A172 (cell line): Measurements from ENCODE around the gene ABHD17A. TPM values are rescaled to one million over a fixed set of nuclear protein-coding genes. Genes with fewer than 3 reads are reported as not detected.

ENCODE experiments used
- DNase-seq: peaks from one replicate; pipeline ENCODE4 v3.0.0-alpha.2; 2015; ENCODE audit warnings: low spot score
- total RNA-seq: library from RNA; depleted of rRNA; stranded (reverse); fragments of >200 nt; shearing (Covaris generic); gene quantifications from 2 replicates; pipeline ENCODE4 v1.2.3, GENCODE V29; 2014

The ABHD17A gene
- total RNA-seq, 1 experiment from 2014 or later, result 72.6 TPM

- DNase-seq, result peak; percentile 75
These were observed 31.8 kb downstream of the ABHD17A start for GRCh38 chr19:1853295-1854038.

GRCh38 chr19:1852581-1853128 is 32.6 kb downstream of the ABHD17A start:
- DNase-seq, result no peak

- DNase-seq, result no peak
These were observed 33.4 kb downstream of the ABHD17A start for GRCh38 chr19:1851654-1852580.

GRCh38 chr19:1850809-1851653 is 34.3 kb downstream of the ABHD17A start:
- DNase-seq, result no peak

GRCh38 chr19:1849886-1850398 is 35.4 kb downstream of the ABHD17A start:
- no peak for DNase-seq

- no peak for DNase-seq
These were observed 36.2 kb downstream of the ABHD17A start for GRCh38 chr19:1849132-1849474.

- DNase-seq, result peak; percentile 88
These were observed 36.7 kb downstream of the ABHD17A start, which contains the start of gene REXO1 for GRCh38 chr19:1848399-1849131. TSS of gene REXO1 (minus strand) at chr19:1848483. CDS start at chr19:1848358, 125 bp downstream.

- DNase-seq, result peak; percentile 27
These were observed 37.5 kb downstream of the ABHD17A start for GRCh38 chr19:1847684-1848398.

- DNase-seq, result no peak
These were observed 38.0 kb downstream of the ABHD17A start for GRCh38 chr19:1847348-1847683.

GRCh38 chr19:1846517-1847204 is 38.6 kb downstream of the ABHD17A start:
- DNase-seq, result no peak

GRCh38 chr19:1845642-1846041 is 39.7 kb downstream of the ABHD17A start:
- DNase-seq, result no peak

- no peak for DNase-seq
These were observed 40.2 kb downstream of the ABHD17A start for GRCh38 chr19:1845125-1845515.

- DNase-seq, result no peak
These were observed 40.7 kb downstream of the ABHD17A start for GRCh38 chr19:1844513-1845124.

- no peak for DNase-seq
These were observed 41.5 kb downstream of the ABHD17A start for GRCh38 chr19:1843646-1844394.

GRCh38 chr19:1843116-1843515 is 42.2 kb downstream of the ABHD17A start:
- DNase-seq, result no peak

GRCh38 chr19:1841209-1841924 is 43.9 kb downstream of the ABHD17A start:
- no peak for DNase-seq

- no peak for DNase-seq
These were observed 44.7 kb downstream of the ABHD17A start for GRCh38 chr19:1840541-1841115.
